HFFc6 (cell line): ENCODE data around the gene SMIM35. TPM values are rescaled to one million over a fixed set of nuclear protein-coding genes. Genes with fewer than 3 reads are reported as not detected.
"Not testable (repeated sequence)": the region's sequence is repeated elsewhere in the genome, so short reads cannot be mapped to it uniquely, and the experiment has no call there.

Source experiments
- DNase-seq: peaks from one replicate; pipeline ENCODE4 v3.0.0-alpha.2; 2018
- H3K27ac Mint-ChIP-seq: 2 replicates; pipeline ENCODE4 v1.8.0; 2020; ENCODE audit warnings: mild to moderate bottlenecking, mixed read lengths
- H3K27me3 Mint-ChIP-seq: 2 replicates; pipeline ENCODE4 v1.8.0; 2021; ENCODE audit warnings: mild to moderate bottlenecking, moderate library complexity, mixed read lengths; ENCODE audit not compliant: insufficient read depth
- H3K36me3 Mint-ChIP-seq: 2 replicates; pipeline ENCODE4 v1.8.0; 2021; ENCODE audit warnings: low read depth, mixed read lengths
- H3K4me1 Mint-ChIP-seq: 2 replicates; pipeline ENCODE4 v1.8.0; 2020; ENCODE audit warnings: low read depth, mixed read lengths
- H3K4me3 Mint-ChIP-seq: 2 replicates; pipeline ENCODE4 v1.8.0; 2020; ENCODE audit warnings: mild to moderate bottlenecking, moderate library complexity, mixed read lengths
- H3K9me3 Mint-ChIP-seq: 2 replicates; pipeline ENCODE4 v1.8.0; 2020; ENCODE audit warnings: mild to moderate bottlenecking, mixed read lengths
- CTCF ChIP-seq: fragments of 200-600 bp; sonication (generic); IDR thresholded peaks from 2 replicates; pipeline ENCODE4 v1.5.0; 2021; ENCODE audit warnings: antibody characterized with exemption, mild to moderate bottlenecking
- total RNA-seq, 6 experiments: library from RNA; stranded (reverse); fragmentation: NEBNext Ultra II Directional; extraction: Animal tissue kit (Norgen Biotek cat#: 25700); gene quantifications; 2 replicates in 1 of 6; 3 replicates in 5 of 6; pipeline ENCODE4 v1.2.3, GENCODE V29; 2021

The SMIM35 gene
- total RNA-seq, 6 experiments from 2014 or later, result not detected

- no peak for TF ChIP-seq CTCF
- no peak overlapping the region for H3K27ac Mint-ChIP-seq
- peaks cover 5% of the 10 kb centered on the region; the same call in 1 of the 2 replicates for H3K4me1 Mint-ChIP-seq
- peaks cover 44% of the 10 kb centered on the region for H3K27me3 Mint-ChIP-seq
- no peak overlapping the region for H3K4me3 Mint-ChIP-seq
- no peaks in the 10 kb centered on the region for H3K9me3 Mint-ChIP-seq
- H3K36me3 Mint-ChIP-seq, result no peaks in the 10 kb centered on the region
- no peak for DNase-seq
Observed at GRCh38 chr11:117980280-117980679, 106.5 kb downstream of the SMIM35 start.

GRCh38 chr11:117979481-117980211 lies 107.1 kb downstream of the SMIM35 start:
- Mint-ChIP-seq H3K36me3 (no peaks in the 10 kb centered on the region), H3K27me3 (peaks cover 39% of the 10 kb centered on the region), H3K27ac (no peak overlapping the region), H3K4me1 (peaks cover 2% of the 10 kb centered on the region; the same call in 1 of the 2 replicates), H3K9me3 (no peaks in the 10 kb centered on the region), H3K4me3 (no peak overlapping the region)
- no peak for DNase-seq
- TF ChIP-seq CTCF, result no peak

GRCh38 chr11:117978991-117979390 lies 107.8 kb downstream of the SMIM35 start:
- DNase-seq, result no peak
- Mint-ChIP-seq H3K36me3 (no peaks in the 10 kb centered on the region), H3K4me3 (no peak overlapping the region), H3K4me1 (0 out of 2 replicates have a peak, but pooled peaks cover 4% of the 10 kb centered on the region), H3K27me3 (peaks cover 38% of the 10 kb centered on the region), H3K27ac (no peak overlapping the region), H3K9me3 (no peaks in the 10 kb centered on the region)
- no peak for TF ChIP-seq CTCF

- H3K27me3 Mint-ChIP-seq, result peaks cover 35% of the 10 kb centered on the region
- not testable (repeated sequence) for H3K27ac Mint-ChIP-seq, H3K4me3 Mint-ChIP-seq, H3K9me3 Mint-ChIP-seq, H3K4me1 Mint-ChIP-seq, DNase-seq, H3K36me3 Mint-ChIP-seq
Observed at GRCh38 chr11:117978291-117978910, 108.4 kb downstream of the SMIM35 start.

GRCh38 chr11:117977612-117978264 lies 109.0 kb downstream of the SMIM35 start:
- H3K27ac Mint-ChIP-seq, H3K4me3 Mint-ChIP-seq, H3K36me3 Mint-ChIP-seq, DNase-seq, H3K4me1 Mint-ChIP-seq, H3K9me3 Mint-ChIP-seq: not testable (repeated sequence)
- peaks cover 35% of the 10 kb centered on the region for H3K27me3 Mint-ChIP-seq

- Mint-ChIP-seq H3K27me3 (peaks cover 33% of the 10 kb centered on the region), H3K4me1 (0 out of 2 replicates have a peak, but pooled peaks cover 4% of the 10 kb centered on the region), H3K27ac (no peak overlapping the region), H3K36me3 (no peaks in the 10 kb centered on the region), H3K4me3 (no peak overlapping the region), H3K9me3 (no peaks in the 10 kb centered on the region)
- no peak for DNase-seq
- no peak for TF ChIP-seq CTCF
Observed at GRCh38 chr11:117977029-117977428, 109.7 kb downstream of the SMIM35 start.
